HepG2 (cell line): ENCODE data around the gene BORCS5. TPM values are rescaled to one million over a fixed set of nuclear protein-coding genes. Genes with fewer than 3 reads are reported as not detected.

ENCODE experiments used
- ATAC-seq: fragments of 200-7000 bp; cut with Tn5 transposase; 3 replicates; pipeline ENCODE4 v1.9.1; 2020; ENCODE audit warnings: mild to moderate bottlenecking, moderate library complexity
- BruUV-seq: library from RNA; stranded (reverse); fragments of 400-500 nt; replicated peaks from 2 replicates; lab custom pipeline; 2021; lab: Mats Ljungman, UMichigan
- CTCF ChIA-PET: fragments of 300-600 bp; formaldehyde crosslinking; extraction: SDS; loops from one replicate; lab custom pipeline; 2021; ENCODE audit warnings: low total read pairs, inconsistent platforms, low intra/inter-chr PET ratio; lab: Yijun Ruan, JAX
- POLR2A ChIA-PET: fragments of 350-600 bp; sonication (Branson Sonifier 250); formaldehyde crosslinking; loops from one replicate; lab custom pipeline; 2020; ENCODE audit warnings: antibody characterized with exemption, inconsistent platforms; lab: Yijun Ruan, JAX
- DNase-seq: peaks from one replicate; pipeline ENCODE4 v3.0.0-alpha.2; 2015; ENCODE audit warnings: low spot score
- FAIRE-seq: peaks from 3 replicates; lab custom pipeline; 2011; peaks lifted over from hg19 to GRCh38; lab: Jason Lieb, UNC
- H2AFZ ChIP-seq: one replicate; pipeline ENCODE4 v1.6.1; 2011; ENCODE audit warnings: low read length, inconsistent platforms
- H3K27ac ChIP-seq: fragments of 300-600 bp; 3 replicates; pipeline ENCODE4 v1.8.0; 2011; ENCODE audit warnings: mixed run types, mild to moderate bottlenecking, mixed read lengths, low read length, inconsistent platforms; ENCODE audit not compliant: insufficient read depth; ENCODE audit errors: extremely low read length
- H3K27me3 ChIP-seq, 2 experiments: fragments of 200-600 bp in 1 of 2; 2 replicates in 1 of 2; 3 replicates in 1 of 2; pipeline versions ENCODE4 v1.6.0 to v1.8.0; 2011; ENCODE audit warnings: low read length in 2 of 2, mild to moderate bottlenecking in 2 of 2, moderate library complexity in 2 of 2, inconsistent platforms in 1 of 2; ENCODE audit not compliant: insufficient read depth in 2 of 2, control insufficient read depth in 1 of 2
- H3K36me3 ChIP-seq, 2 experiments: fragments of 200-600 bp in 1 of 2; replicated peaks in 1 of 2; 2 replicates in 1 of 2; 3 replicates in 1 of 2; pipeline versions ENCODE4 v1.5.1 to v1.8.0; 2011; ENCODE audit warnings: low read length in 2 of 2, inconsistent platforms in 1 of 2; ENCODE audit not compliant: insufficient read depth in 2 of 2, control insufficient read depth in 1 of 2
- H3K4me1 ChIP-seq: 2 replicates; pipeline ENCODE4 v1.5.1; 2012; ENCODE audit warnings: low read length, inconsistent platforms; ENCODE audit not compliant: insufficient read depth
- H3K4me2 ChIP-seq: 2 replicates; pipeline ENCODE4 v1.6.0; 2011; ENCODE audit warnings: low read depth, low read length, inconsistent platforms
- H3K4me3 ChIP-seq, 3 experiments: fragments of 200-600 bp in 1 of 3; sonication (generic), shearing (Covaris generic) in 1 of 3; replicated peaks in 1 of 3; 2 replicates each; pipeline ENCODE4 v1.5.1; 2011 to 2016; ENCODE audit warnings: low read length in 3 of 3, inconsistent platforms in 2 of 3, low read depth in 2 of 3, mild to moderate bottlenecking in 2 of 3, control low read depth in 1 of 3, mixed read lengths in 1 of 3; ENCODE audit not compliant: insufficient read depth in 1 of 3
- H3K79me2 ChIP-seq: one replicate; pipeline ENCODE4 v1.6.1; 2011; ENCODE audit warnings: low read length, inconsistent platforms; ENCODE audit not compliant: insufficient read depth
- H3K9ac ChIP-seq: 2 replicates; pipeline ENCODE4 v1.6.0; 2011; ENCODE audit warnings: mild to moderate bottlenecking, low read depth, low read length, inconsistent platforms; ENCODE audit not compliant: insufficient read depth
- H3K9me3 ChIP-seq: 2 replicates; pipeline ENCODE4 v1.5.1; 2012; ENCODE audit warnings: mild to moderate bottlenecking, low read length
- H4K20me1 ChIP-seq: 2 replicates; pipeline ENCODE4 v1.6.0; 2011; ENCODE audit warnings: inconsistent platforms, mild to moderate bottlenecking, low read length, moderate library complexity; ENCODE audit not compliant: insufficient read depth
- BRD4 ChIP-seq: sonication (generic); formaldehyde crosslinking; IDR thresholded peaks from 2 replicates; pipeline ENCODE4 v1.4.0; 2020; ENCODE audit warnings: missing genetic modification reagents
- GTF2F1 ChIP-seq: fragments of 150-350 bp; IDR thresholded peaks from 2 replicates; pipeline ENCODE4 v1.6.1; 2014; ENCODE audit warnings: low read length
- HES4 ChIP-seq: sonication (generic); formaldehyde crosslinking; IDR thresholded peaks from 2 replicates; pipeline ENCODE4 v1.9.0; 2021; ENCODE audit warnings: mild to moderate bottlenecking, missing genetic modification reagents, borderline replicate concordance
- HHEX ChIP-seq: IDR thresholded peaks from 2 replicates; pipeline ENCODE4 v1.6.1; 2016; ENCODE audit warnings: control low read depth
- MIXL1 ChIP-seq: IDR thresholded peaks from 2 replicates; pipeline ENCODE4 v1.6.1; 2016
- PHB2 ChIP-seq: fragments of 450-650 bp; IDR thresholded peaks from 2 replicates; pipeline ENCODE4 v1.6.1; 2018; ENCODE audit not compliant: partially characterized antibody
- PTBP1 ChIP-seq: fragments of 200-400 bp; formaldehyde crosslinking; IDR thresholded peaks from 2 replicates; pipeline ENCODE4 v1.6.1; 2018; ENCODE audit warnings: low read length, low read depth; ENCODE audit not compliant: poor library complexity, severe bottlenecking
- SIN3A ChIP-seq: IDR thresholded peaks from 2 replicates; pipeline ENCODE4 v1.6.1; 2011; ENCODE audit warnings: low read depth, mild to moderate bottlenecking, control low read depth, low read length, borderline replicate concordance
- SRF ChIP-seq: IDR thresholded peaks from 2 replicates; pipeline ENCODE4 v1.6.1; 2011; ENCODE audit warnings: mild to moderate bottlenecking, low read depth, low read length, moderate library complexity
- ZKSCAN1 ChIP-seq: fragments of 150-350 bp; IDR thresholded peaks from 2 replicates; pipeline ENCODE4 v1.6.1; 2014; ENCODE audit warnings: low read length
- WGBS: methylation state at CpG from one replicate; pipeline ENCODE4 v1.1.6; 2017; ENCODE audit warnings: low lambda C conversion rate; 5-methylcytosine and 5-hydroxymethylcytosine counted together
- in situ Hi-C: cut with HindIII; loops from 2 replicates; pipeline ENCODE4 v1.10.0; 2017; ENCODE audit warnings: low pct_unique_long_range_greater_than_20kb; ENCODE audit not compliant: extremely low pct_ligation_motif_present
- intact Hi-C: fragments of 100-400 bp; cut with micrococcal nuclease; formaldehyde crosslinking; loops from one replicate; pipeline ENCODE4 v1.10.0; 2022; ENCODE audit not compliant: unreplicated experiment
- polyA plus RNA-seq, 8 experiments: library from polyadenylated mRNA; depleted of rRNA in 3 of 8; stranded (reverse) in 7 of 8; unstranded in 1 of 8; fragments of >200 nt; fragmentation: Illumina TruSeq in 4 of 8; extraction: Trizol in 4 of 8; gene quantifications; 2 replicates each; pipeline versions ENCODE4 v1.2.1 to v1.2.3, GENCODE V29; 2011 to 2016; ENCODE audit warnings: low read depth in 4 of 8, missing spikeins in 1 of 8, mixed read lengths in 1 of 8; ENCODE audit not compliant: insufficient read depth in 1 of 8
- total RNA-seq, 5 experiments: library from RNA; depleted of rRNA; stranded (reverse); fragments of >200 nt; fragmentation: Illumina TruSeq; extraction: Trizol; gene quantifications; 2 replicates each; pipeline ENCODE4 v1.2.3, GENCODE V29; 2016; ENCODE audit warnings: low read depth in 1 of 5
- TF ChIP-seq, protein P1 (sequence below): IDR thresholded peaks from 2 replicates; pipeline ENCODE4 v1.6.1; 2016; ENCODE audit warnings: mild to moderate bottlenecking, missing biosample characterization, missing genetic modification reagents

BORCS5 gene
- total and polyA plus RNA-seq, 2 of the 13 experiments (the other 11 are each of a cell fraction or from before 2014, with no cell fraction given), result 3.9 to 4.7 TPM

DNA sequence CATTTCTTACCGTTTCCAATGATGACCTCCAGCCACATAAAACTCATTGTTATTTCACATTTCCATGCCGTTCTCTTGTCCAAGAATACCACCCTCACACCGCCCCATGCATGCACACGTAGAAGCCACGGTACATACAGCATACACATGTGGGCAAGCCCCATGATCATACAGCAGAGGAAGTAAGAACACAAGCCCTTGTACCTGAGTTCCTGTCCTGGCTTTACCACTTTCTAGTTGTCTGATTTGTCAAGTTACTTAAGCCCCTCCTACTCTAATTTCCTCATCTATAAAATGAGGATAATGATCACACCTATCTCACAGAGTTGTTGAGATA is 145.9 kb downstream of the BORCS5 start:
- no peak overlapping the region for H3K4me2 ChIP-seq
- no peaks in the 10 kb centered on the region for H3K27me3 ChIP-seq
- no peak overlapping the region for H2AFZ ChIP-seq
- in situ Hi-C loops, result no loop called here
- peaks cover 67% of the 10 kb centered on the region for H3K79me2 ChIP-seq
- BruUV-seq, result no TSS peak
- H3K9ac ChIP-seq, result no peak overlapping the region
- H4K20me1 ChIP-seq, result peaks cover 8% of the 10 kb centered on the region; the same call in 1 of the 2 replicates
- H3K27ac ChIP-seq, result no peak overlapping the region
- H3K36me3 ChIP-seq, result peaks cover 12 to 40% of the 10 kb centered on the region in 2 experiments
- FAIRE-seq (no peak), ATAC-seq (no peak), DNase-seq (no peak)
- H3K4me3 ChIP-seq, result no peak overlapping the region
- POLR2A ChIA-PET, result no interaction called here
- CTCF ChIA-PET, result no interaction called here
- intact Hi-C loops, result no loop called here
- peaks cover 38% of the 10 kb centered on the region for H3K4me1 ChIP-seq
- no peak for TF ChIP-seq SRF
- TF ChIP-seq MIXL1 (CRISPR knock-in tag), result no peak
- no peak for TF ChIP-seq HHEX (CRISPR knock-in tag)
- no peak for TF ChIP-seq GTF2F1
- TF ChIP-seq HES4, result no peak
- TF ChIP-seq, protein P1, sequence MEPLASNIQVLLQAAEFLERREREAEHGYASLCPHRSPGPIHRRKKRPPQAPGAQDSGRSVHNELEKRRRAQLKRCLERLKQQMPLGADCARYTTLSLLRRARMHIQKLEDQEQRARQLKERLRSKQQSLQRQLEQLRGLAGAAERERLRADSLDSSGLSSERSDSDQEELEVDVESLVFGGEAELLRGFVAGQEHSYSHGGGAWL (CRISPR knock-in tag), result no peak
- TF ChIP-seq PHB2, result no peak
- no peak for TF ChIP-seq PTBP1
- no peak for TF ChIP-seq SIN3A
- no peak for TF ChIP-seq ZKSCAN1
- no peak for TF ChIP-seq BRD4 (CRISPR knock-in tag)
- WGBS, result over 99% methylated on average over 5 of the region's 5 CpGs
- H3K9me3 ChIP-seq, result no peaks in the 10 kb centered on the region
